ENCODE data around the gene SCN4B. TPM values are rescaled to one million over a fixed set of nuclear protein-coding genes. Genes with fewer than 3 reads are reported as not detected.

The SCN4B gene
- total RNA-seq, 3 donors from 2014 or later: not detected

DNA sequence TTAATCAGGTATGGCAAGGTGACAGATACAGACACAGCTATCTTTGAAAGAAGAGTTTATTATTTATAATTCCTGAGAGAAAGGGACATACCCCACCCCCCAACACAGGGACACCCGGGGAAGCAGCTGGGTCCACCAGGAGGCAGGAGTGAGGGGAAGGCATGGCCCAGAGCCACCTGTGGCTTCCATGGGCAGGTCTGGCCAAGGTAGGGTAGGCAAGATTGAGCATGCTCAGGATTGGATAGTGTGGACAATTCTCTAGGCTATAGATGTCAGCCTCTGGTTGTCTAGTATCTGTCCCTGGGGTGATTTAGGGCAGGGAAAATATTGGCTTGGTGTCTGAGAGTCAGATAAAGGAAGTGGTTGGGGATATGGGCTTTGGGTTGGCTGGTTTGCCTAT is 38.4 kb downstream of the SCN4B start:
- no peak for ATAC-seq
- Mint-ChIP-seq H3K36me3 (ENCODE audit: insufficient read depth) (no peaks in the 10 kb centered on the region), H3K4me3 (no peak overlapping the region), H3K4me1 (ENCODE audit: low read depth) (peaks cover 5% of the 10 kb centered on the region), H3K27me3 (ENCODE audit: low read depth) (peaks cover 14% of the 10 kb centered on the region), H3K9me3 (no peaks in the 10 kb centered on the region)
- no peak for DNase-seq

DNA sequence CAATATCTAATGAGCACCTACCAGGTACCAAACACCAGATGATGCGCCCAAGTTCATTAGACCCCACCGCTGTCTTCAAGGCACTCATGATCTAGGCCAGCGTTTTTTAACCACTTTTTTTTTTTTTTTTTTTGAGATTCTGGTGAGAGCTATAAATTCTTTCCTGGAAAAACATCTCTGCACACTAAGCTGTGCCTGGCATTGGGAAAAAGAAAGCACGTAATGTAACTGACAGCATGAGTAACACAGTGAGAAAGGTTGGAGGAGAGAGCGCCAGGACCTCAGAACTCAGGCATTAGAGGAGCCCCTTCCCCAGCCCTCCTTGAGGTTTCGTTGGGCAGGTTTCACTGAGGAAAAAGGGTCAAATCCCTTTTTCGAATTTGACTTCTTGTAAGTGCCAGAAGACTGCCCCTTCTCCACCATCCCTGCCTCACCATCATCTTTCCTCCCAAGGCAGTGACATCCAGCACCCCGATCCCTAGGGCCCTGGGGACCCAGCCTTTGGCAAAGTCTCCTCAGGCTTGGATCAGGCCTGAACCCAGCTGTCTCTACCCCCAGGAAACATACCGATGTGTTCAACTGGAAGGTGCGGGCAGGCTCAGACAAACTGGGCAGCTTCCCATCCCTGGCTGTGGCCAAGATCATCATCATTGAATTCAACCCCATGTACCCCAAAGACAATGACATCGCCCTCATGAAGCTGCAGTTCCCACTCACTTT is 39.8 kb downstream of the SCN4B start:
- H3K27me3 Mint-ChIP-seq (ENCODE audit: low read depth): peaks cover 14% of the 10 kb centered on the region
- H3K36me3 Mint-ChIP-seq (ENCODE audit: insufficient read depth): no peaks in the 10 kb centered on the region
- no peak overlapping the region for H3K4me3 Mint-ChIP-seq
- H3K4me1 Mint-ChIP-seq (ENCODE audit: low read depth): peaks cover 5% of the 10 kb centered on the region
- H3K9me3 Mint-ChIP-seq: no peaks in the 10 kb centered on the region
- DNase-seq (no peak), ATAC-seq (no peak)

DNA sequence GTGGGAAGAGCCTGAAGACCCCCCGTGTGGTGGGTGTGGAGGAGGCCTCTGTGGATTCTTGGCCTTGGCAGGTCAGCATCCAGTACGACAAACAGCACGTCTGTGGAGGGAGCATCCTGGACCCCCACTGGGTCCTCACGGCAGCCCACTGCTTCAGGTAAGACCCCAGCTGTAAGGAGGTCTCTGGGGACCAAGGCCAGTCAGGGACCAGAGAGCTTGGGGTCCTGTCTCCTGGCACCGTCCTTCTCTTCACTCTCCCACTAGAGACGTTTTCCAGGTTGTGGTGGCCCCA is 40.9 kb downstream of the SCN4B start:
- no peak for ATAC-seq
- H3K4me1 Mint-ChIP-seq (ENCODE audit: low read depth): peaks cover 5% of the 10 kb centered on the region

DNA sequence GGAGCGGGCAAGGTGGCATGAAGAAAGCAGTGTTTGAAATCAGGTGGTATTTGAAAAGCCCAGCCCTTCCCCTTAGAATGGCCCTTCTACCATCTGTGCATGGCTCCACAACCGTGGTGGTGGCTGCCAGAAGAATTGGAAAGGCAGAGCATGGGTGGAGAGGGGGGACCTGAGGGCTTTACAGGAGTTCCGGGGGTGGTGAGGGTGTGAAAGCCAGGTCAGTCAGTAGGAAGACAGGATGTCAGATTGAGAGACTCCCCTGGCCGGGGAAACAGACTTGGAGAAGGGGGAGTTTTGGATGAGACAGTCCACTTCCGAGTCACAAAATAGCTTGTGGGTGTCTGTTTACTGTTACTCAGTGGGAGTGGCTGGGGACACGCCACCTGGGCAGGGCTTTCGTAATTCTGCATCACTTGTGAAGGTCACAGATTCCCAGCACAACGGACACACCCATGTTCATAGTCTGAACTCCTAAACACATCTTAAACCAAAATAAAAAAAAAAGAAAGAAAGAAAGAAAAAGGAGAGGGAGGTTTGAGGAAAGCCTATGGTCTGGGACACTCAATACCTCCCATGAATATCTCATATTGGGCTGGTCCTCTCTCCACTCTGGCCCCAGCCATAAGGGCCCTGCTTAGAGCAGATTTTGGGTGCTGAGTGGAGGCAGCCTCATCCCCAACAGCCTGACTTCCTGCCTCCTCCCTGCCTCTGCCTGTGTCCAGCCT is 41.4 kb downstream of the SCN4B start:
- DNase-seq (no peak), ATAC-seq (no peak)
- Mint-ChIP-seq H3K36me3 (ENCODE audit: insufficient read depth) (no peaks in the 10 kb centered on the region), H3K4me3 (no peak overlapping the region), H3K27me3 (ENCODE audit: low read depth) (peaks cover 11% of the 10 kb centered on the region), H3K9me3 (no peaks in the 10 kb centered on the region), H3K4me1 (ENCODE audit: low read depth) (peaks cover 5% of the 10 kb centered on the region)

More for the DNA sequence above, 40.9 kb downstream of the SCN4B start:
- Mint-ChIP-seq H3K9me3 (no peaks in the 10 kb centered on the region), H3K27me3 (ENCODE audit: low read depth) (peaks cover 11% of the 10 kb centered on the region), H3K4me3 (no peak overlapping the region), H3K36me3 (ENCODE audit: insufficient read depth) (no peaks in the 10 kb centered on the region)
- no peak for DNase-seq

DNA sequence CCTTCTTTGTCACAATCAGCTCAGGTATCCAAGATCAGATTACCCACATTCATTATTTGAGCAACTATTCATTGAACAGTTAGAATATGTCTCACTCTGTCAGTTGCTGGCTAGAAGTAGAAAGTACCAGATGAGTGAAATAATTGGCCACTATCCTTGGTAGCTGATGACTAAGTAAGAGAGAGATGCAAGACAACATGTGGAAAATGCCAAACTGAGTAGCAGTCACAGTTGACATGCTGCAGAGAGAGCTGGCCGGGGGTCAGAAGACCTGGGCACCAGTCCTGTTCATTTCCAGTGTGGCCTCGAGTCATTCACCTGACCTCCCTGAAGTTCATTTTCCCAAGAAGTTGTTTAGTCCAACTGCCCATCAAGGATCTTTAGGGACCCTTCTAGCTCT is 43.4 kb downstream of the SCN4B start:
- no peak for ATAC-seq
- Mint-ChIP-seq H3K36me3 (ENCODE audit: insufficient read depth) (no peaks in the 10 kb centered on the region), H3K4me3 (no peak overlapping the region), H3K4me1 (ENCODE audit: low read depth) (no peaks in the 10 kb centered on the region), H3K9me3 (no peaks in the 10 kb centered on the region), H3K27me3 (ENCODE audit: low read depth) (peaks cover 3% of the 10 kb centered on the region)
- no peak for DNase-seq

DNA sequence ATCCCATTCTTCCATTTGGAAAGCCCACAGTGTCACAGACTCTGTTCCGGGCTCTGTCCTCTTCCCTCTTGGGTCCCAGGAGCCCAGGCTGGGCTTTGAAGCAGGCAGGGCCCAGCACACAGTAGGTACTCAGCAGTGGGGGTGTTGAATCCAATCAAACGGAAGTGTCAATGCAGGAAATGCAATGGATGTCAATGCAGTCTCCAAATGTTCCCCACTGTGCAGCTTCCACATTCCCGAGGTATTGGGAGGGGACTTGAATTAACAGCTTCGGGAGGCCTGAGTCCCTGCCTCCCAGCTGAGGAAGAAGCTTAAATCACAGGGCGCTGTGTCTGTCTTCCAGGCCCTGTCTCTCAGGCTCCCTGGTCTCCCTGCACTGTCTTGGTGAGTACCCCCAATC is 44.1 kb downstream of the SCN4B start:
- H3K36me3 Mint-ChIP-seq (ENCODE audit: insufficient read depth): no peaks in the 10 kb centered on the region
- H3K9me3 Mint-ChIP-seq: no peaks in the 10 kb centered on the region
- no peak overlapping the region for H3K4me3 Mint-ChIP-seq
- peaks cover 3% of the 10 kb centered on the region for H3K27me3 Mint-ChIP-seq (ENCODE audit: low read depth)
- DNase-seq: no peak
- H3K4me1 Mint-ChIP-seq (ENCODE audit: low read depth): no peaks in the 10 kb centered on the region
- ATAC-seq: no peak

DNA sequence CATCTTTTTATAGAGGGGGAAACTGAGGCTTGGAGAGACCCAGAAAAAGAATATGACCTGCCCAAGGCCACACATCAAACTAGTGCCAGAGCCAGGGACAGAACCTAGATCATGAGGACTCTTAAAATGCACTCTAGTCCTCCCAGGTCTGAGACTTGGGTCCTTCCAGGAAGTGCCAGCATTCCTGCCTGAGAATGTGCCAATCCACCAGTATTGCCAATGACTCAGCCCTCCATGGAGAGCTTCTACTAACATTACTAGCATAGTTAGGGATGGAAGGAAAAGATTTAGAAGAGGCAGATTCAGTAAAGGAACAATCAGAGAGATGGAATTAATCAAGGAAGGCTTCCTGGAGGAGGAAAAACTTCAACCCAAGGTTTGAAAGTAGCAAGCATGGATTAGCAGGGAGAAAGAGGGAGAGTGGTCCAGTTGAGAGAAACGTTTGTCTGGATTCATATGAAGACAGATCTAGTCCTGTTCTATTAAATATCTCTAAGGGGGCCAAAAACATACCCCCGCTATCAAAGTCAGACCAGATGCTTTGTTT is 45.8 kb downstream of the SCN4B start:
- Mint-ChIP-seq H3K4me1 (ENCODE audit: low read depth) (no peaks in the 10 kb centered on the region), H3K36me3 (ENCODE audit: insufficient read depth) (no peaks in the 10 kb centered on the region), H3K4me3 (no peak overlapping the region), H3K27me3 (ENCODE audit: low read depth) (peaks cover under 1% of the 10 kb centered on the region), H3K9me3 (no peaks in the 10 kb centered on the region)
- no peak for DNase-seq
- no peak for ATAC-seq

DNA sequence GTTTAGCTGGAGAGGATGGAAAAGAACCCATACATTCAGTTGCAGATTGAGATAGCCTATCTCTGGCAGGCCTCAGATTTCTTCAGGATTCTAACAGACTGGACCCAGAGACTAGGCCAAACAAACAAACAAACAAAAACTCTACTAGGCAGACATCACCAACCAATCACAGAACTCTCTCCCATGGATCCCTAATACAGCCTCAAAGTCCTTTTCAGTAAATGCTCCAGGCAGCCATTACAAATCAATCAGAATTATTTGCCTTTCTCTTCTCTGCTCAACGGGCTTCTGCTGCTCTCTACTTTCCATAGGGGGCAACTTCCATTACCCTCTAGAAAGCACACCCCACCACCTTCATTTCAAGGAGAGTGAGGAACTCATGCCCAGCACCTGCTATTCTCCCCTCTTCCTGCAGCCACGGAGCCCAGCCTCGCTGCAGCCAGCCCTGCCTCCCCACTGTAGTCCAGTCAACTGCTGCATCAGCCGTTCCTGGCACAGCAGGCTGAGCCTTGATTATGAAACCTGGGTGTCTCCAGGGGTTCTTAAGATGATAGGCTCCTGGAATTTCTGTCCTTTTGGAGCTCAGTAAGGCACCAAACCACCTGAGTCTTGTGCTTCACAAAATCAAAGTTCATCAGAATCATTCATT is 46.8 kb downstream of the SCN4B start:
- no peak overlapping the region for H3K4me3 Mint-ChIP-seq
- no peaks in the 10 kb centered on the region for H3K9me3 Mint-ChIP-seq
- no peaks in the 10 kb centered on the region for H3K4me1 Mint-ChIP-seq (ENCODE audit: low read depth)
- ATAC-seq: no peak
- no peaks in the 10 kb centered on the region for H3K36me3 Mint-ChIP-seq (ENCODE audit: insufficient read depth)
- no peak for DNase-seq
- no peaks in the 10 kb centered on the region for H3K27me3 Mint-ChIP-seq (ENCODE audit: low read depth)

DNA sequence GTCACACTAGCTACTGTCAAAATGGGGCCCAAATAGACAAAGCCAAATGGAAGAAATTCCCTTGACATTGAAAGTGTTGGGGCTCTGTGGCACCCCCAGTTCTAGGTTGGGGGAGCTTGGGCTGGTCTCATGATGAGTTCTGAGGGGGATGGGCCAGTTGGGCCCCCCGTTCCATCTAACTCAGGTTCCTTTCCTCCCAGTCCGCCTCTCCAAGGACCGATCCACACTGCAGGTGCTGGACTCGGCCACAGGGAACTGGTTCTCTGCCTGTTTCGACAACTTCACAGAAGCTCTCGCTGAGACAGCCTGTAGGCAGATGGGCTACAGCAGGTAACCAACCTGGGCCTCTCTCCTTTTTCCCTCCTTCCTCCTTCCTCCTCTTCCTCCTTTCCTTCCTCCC is 48.1 kb downstream of the SCN4B start:
- no peaks in the 10 kb centered on the region for H3K4me1 Mint-ChIP-seq (ENCODE audit: low read depth)
- no peaks in the 10 kb centered on the region for H3K36me3 Mint-ChIP-seq (ENCODE audit: insufficient read depth)
- ATAC-seq (no peak), DNase-seq (no peak)
- no peaks in the 10 kb centered on the region for H3K27me3 Mint-ChIP-seq (ENCODE audit: low read depth)
- no peaks in the 10 kb centered on the region for H3K9me3 Mint-ChIP-seq
- H3K4me3 Mint-ChIP-seq: no peak overlapping the region

DNA sequence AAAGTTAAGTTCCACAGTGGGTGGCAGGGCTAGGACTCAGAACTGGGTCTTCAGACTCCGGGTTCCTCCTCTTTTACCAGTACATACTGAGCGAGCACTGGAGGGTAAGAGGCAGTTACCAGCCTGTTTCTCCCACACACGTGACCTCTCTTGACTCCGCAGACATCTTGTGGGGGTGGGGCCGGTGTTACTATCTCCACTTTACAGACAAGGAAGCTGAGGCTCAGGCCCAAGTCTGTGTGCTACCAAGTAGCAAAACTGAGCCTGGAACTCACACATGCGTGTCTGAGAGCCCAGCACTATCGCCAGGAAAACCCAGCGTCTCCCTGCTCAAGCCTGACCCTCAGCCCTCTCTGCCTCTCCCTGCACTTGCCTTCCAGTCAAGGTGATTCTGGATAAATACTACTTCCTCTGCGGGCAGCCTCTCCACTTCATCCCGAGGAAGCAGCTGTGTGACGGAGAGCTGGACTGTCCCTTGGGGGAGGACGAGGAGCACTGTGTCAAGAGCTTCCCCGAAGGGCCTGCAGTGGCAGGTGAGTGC is 49.8 kb downstream of the SCN4B start:
- Mint-ChIP-seq H3K36me3 (ENCODE audit: insufficient read depth) (no peaks in the 10 kb centered on the region), H3K4me1 (ENCODE audit: low read depth) (no peaks in the 10 kb centered on the region), H3K27me3 (ENCODE audit: low read depth) (peaks cover 3% of the 10 kb centered on the region), H3K9me3 (no peaks in the 10 kb centered on the region), H3K4me3 (no peak overlapping the region)
- ATAC-seq (no peak), DNase-seq (no peak)

DNA sequence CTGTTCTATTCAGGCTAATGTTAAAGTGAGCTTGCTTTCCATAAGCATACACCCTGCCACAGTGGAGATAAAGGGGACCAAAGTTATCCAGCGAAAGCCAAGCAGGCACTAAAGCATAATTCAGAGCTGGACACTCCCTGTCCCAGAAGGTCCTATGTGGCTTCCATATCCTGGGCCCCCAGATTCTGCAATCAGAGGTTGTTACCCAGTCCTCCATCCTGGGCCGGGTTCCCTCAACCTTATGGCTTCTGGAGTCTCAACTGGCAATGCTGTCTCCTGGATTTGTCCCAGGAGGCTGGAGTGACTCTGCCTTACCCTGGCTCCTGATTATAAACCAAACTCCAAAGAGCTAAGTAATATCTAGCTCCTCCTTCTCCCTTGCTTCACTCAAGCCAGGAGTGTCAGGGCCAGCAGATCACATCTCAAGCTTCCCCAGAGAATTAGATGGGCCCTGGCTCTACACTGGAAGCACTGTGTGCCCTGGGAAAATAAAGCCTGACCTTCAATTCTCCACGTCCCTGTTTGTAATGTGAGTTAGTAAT is 51.9 kb downstream of the SCN4B start:
- H3K9me3 Mint-ChIP-seq: no peaks in the 10 kb centered on the region
- H3K4me1 Mint-ChIP-seq (ENCODE audit: low read depth): no peaks in the 10 kb centered on the region
- no peak overlapping the region for H3K4me3 Mint-ChIP-seq
- DNase-seq (no peak), ATAC-seq (no peak)
- H3K27me3 Mint-ChIP-seq (ENCODE audit: low read depth): peaks cover 9% of the 10 kb centered on the region
- no peaks in the 10 kb centered on the region for H3K36me3 Mint-ChIP-seq (ENCODE audit: insufficient read depth)

DNA sequence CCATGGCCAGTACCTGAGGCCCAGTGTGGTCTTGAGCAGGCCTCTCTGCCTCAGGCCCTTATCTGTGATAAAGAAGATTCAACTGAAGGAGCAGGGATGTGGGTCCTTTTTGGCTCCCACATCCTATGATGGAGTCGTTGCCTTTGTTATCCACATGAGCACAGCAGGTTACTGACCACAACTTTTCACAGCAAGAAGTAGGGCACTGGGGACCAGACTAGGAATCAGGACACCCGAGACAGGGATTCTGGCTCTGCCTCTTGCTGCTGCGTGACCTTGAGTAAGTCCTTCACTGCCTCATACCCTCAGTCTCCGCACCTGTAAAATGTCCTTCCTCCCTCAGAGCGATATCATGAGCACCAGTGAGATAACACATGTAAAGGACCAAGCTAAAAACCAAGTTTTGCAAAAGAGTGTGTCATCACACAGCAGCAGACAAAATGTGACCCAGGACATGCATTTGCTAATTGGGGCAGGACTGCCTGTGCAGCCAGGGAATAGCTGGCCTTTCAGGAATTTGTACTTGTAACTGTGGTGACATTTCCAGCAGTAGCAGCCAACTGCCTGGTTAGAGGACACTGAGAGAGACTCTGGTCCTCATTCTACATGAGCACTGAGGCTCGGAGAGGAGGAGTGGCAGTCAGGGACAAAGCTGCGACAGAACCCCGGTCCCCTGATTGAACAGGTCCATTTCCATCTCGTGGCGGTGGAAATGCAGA is 52.6 kb downstream of the SCN4B start:
- Mint-ChIP-seq H3K36me3 (ENCODE audit: insufficient read depth) (no peaks in the 10 kb centered on the region), H3K9me3 (no peaks in the 10 kb centered on the region), H3K4me1 (ENCODE audit: low read depth) (no peaks in the 10 kb centered on the region), H3K4me3 (no peak overlapping the region), H3K27me3 (ENCODE audit: low read depth) (peaks cover 9% of the 10 kb centered on the region)
- ATAC-seq: no peak
- DNase-seq: no peak

DNA sequence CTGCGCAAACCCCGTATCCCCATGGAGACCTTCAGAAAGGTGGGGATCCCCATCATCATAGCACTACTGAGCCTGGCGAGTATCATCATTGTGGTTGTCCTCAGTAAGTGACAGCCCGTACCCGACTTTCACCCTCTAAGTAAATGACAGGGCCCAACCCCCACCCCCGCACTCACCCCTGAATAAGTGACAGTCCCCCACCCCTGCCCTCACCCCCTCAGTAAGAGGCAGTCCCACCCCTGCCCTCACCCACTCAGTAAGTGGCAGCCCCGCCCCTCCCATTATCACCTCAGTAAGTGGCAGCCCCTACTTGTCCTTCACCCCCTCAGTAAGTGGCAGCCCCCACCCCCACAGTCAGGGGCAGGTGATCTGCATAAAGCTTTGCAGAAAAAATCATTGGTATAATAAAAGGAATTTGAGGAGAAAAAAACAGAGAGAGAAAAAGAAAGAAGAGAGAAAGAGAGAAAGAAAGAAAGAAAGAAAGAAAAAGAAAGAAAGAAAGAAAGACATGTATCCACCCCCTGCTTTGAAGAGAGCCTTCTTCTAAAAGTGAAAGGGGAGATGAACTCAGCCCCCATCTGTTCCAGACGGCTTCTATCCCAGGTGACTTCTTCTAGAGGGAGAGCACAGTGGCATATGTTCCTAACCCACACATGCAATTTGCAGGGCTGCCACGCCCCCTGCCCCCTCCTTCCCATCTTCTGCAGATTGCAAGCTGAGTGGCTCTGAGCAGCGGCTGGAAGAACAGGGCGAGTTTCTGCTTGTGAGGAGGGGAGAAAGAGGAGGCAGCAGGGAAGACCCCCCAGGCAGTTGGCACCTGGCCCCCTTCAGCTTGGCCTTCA is 53.4 kb downstream of the SCN4B start:
- Mint-ChIP-seq H3K36me3 (ENCODE audit: insufficient read depth) (no peaks in the 10 kb centered on the region), H3K4me1 (ENCODE audit: low read depth) (no peaks in the 10 kb centered on the region), H3K27me3 (ENCODE audit: low read depth) (peaks cover 9% of the 10 kb centered on the region), H3K4me3 (no peak overlapping the region), H3K9me3 (no peaks in the 10 kb centered on the region)
- ATAC-seq (no peak), DNase-seq (no peak)
